Hepatocyte (in vitro differentiated cells): ENCODE results near the gene UVRAG.

Experiments used
- CTCF ChIP-seq: fragments of 200-600 bp; sonication (generic); IDR thresholded peaks from 2 replicates; pipeline ENCODE4 v1.5.1; 2016; ENCODE audit warnings: antibody characterized with exemption, mild to moderate bottlenecking; ENCODE audit not compliant: poor library complexity
- EZH2 ChIP-seq: fragments of 200-600 bp; sonication (generic); IDR thresholded peaks from 2 replicates; pipeline ENCODE4 v1.6.1; 2016; ENCODE audit warnings: antibody characterized with exemption, mild to moderate bottlenecking, borderline replicate concordance
- EZH2phosphoT487 ChIP-seq: fragments of 200-600 bp; sonication (generic); IDR thresholded peaks from one replicate; pipeline ENCODE4 v1.6.1; 2018; ENCODE audit warnings: antibody characterized with exemption, mild to moderate bottlenecking, low read depth, moderate library complexity; ENCODE audit not compliant: unreplicated experiment, severe bottlenecking

- TF ChIP-seq CTCF (no peak), EZH2 (no peak), EZH2phosphoT487 (no peak)
Measured at GRCh38 chr11:76088511-76088910, 273.5 kb downstream of the UVRAG start.
